IMR-90 (cell line): ENCODE results near the gene WFDC9. TPM values are rescaled to one million over a fixed set of nuclear protein-coding genes. Genes with fewer than 3 reads are reported as not detected.

Experiments used
- ATAC-seq: fragments of 200-7000 bp; cut with Tn5 transposase; 2 replicates; pipeline ENCODE4 v1.9.1; 2020; ENCODE audit warnings: low read depth, mild to moderate bottlenecking, moderate library complexity
- BruUV-seq: library from RNA; stranded (reverse); fragments of 400-500 nt; replicated peaks from 2 replicates; lab custom pipeline; 2021; lab: Mats Ljungman, UMichigan
- CTCF ChIA-PET: fragments of 300-600 bp; formaldehyde crosslinking; extraction: SDS; loops from one replicate; lab custom pipeline; 2021; ENCODE audit warnings: antibody characterized with exemption; lab: Yijun Ruan, JAX
- POLR2A ChIA-PET: fragments of 300-600 bp; sonication (Branson Sonifier 250); formaldehyde crosslinking; loops from one replicate; lab custom pipeline; 2022; ENCODE audit warnings: antibody characterized with exemption; ENCODE audit not compliant: unreplicated experiment; lab: Charles Lee
- DNase-seq: peaks from one replicate; pipeline ENCODE4 v3.0.0; 2013
- H2AFZ ChIP-seq: replicated peaks from 2 replicates; pipeline ENCODE3; 2013; ENCODE audit warnings: low read length, mild to moderate bottlenecking; ENCODE audit not compliant: poor library complexity
- H2AK5ac ChIP-seq: 2 replicates; pipeline ENCODE4 v1.6.1; 2013; ENCODE audit warnings: low read depth, low read length, inconsistent platforms
- H2AK9ac ChIP-seq: replicated peaks from 2 replicates; pipeline ENCODE3; 2013; ENCODE audit warnings: mild to moderate bottlenecking, low read depth, low read length, moderate library complexity; ENCODE audit not compliant: poor library complexity
- H2BK120ac ChIP-seq: 2 replicates; pipeline ENCODE4 v1.6.1; 2013; ENCODE audit warnings: low read depth, low read length, inconsistent platforms
- H2BK15ac ChIP-seq: 3 replicates; pipeline ENCODE4 v1.6.1; 2013; ENCODE audit warnings: low read depth, low read length, inconsistent platforms
- H2BK20ac ChIP-seq: 2 replicates; pipeline ENCODE4 v1.6.1; 2013; ENCODE audit warnings: low read depth, mild to moderate bottlenecking, inconsistent platforms, low read length, moderate library complexity
- H2BK5ac ChIP-seq: 2 replicates; pipeline ENCODE4 v1.6.1; 2013; ENCODE audit warnings: mild to moderate bottlenecking, low read depth, low read length, inconsistent platforms; ENCODE audit not compliant: poor library complexity, severe bottlenecking
- H3K14ac ChIP-seq: replicated peaks from 2 replicates; pipeline ENCODE4 v1.6.1; 2013; ENCODE audit warnings: low read depth, low read length, inconsistent platforms
- H3K18ac ChIP-seq: 2 replicates; pipeline ENCODE4 v1.6.1; 2013; ENCODE audit warnings: low read depth, low read length, control low read depth
- H3K23ac ChIP-seq: 2 replicates; pipeline ENCODE4 v1.6.1; 2013; ENCODE audit warnings: low read depth, low read length, inconsistent platforms
- H3K27ac ChIP-seq: 2 replicates; pipeline ENCODE4 v1.5.1; 2013; ENCODE audit warnings: mild to moderate bottlenecking, control low read depth, low read length; ENCODE audit not compliant: insufficient read depth
- H3K27me3 ChIP-seq: 2 replicates; pipeline ENCODE4 v1.6.1; 2013; ENCODE audit warnings: low read length; ENCODE audit not compliant: control insufficient read depth, insufficient read depth
- H3K36me3 ChIP-seq: 2 replicates; pipeline ENCODE4 v1.6.1; 2013; ENCODE audit warnings: low read length, mixed read lengths; ENCODE audit not compliant: control insufficient read depth, insufficient read depth
- H3K4ac ChIP-seq: 2 replicates; pipeline ENCODE4 v1.6.1; 2013; ENCODE audit warnings: low read depth, low read length, inconsistent platforms
- H3K4me1 ChIP-seq: 2 replicates; pipeline ENCODE4 v1.6.1; 2013; ENCODE audit warnings: low read length, mixed read lengths; ENCODE audit not compliant: control insufficient read depth, insufficient read depth
- H3K4me2 ChIP-seq: 2 replicates; pipeline ENCODE4 v1.6.1; 2013; ENCODE audit warnings: low read depth, mild to moderate bottlenecking, control low read depth, low read length, moderate library complexity
- H3K4me3 ChIP-seq: 2 replicates; pipeline ENCODE4 v1.5.1; 2013; ENCODE audit warnings: low read depth, mild to moderate bottlenecking, control low read depth, low read length, moderate library complexity; ENCODE audit not compliant: insufficient read depth
- H3K56ac ChIP-seq: 2 replicates; pipeline ENCODE4 v1.6.1; 2013; ENCODE audit warnings: low read length, inconsistent platforms; ENCODE audit not compliant: insufficient read depth; ENCODE audit errors: extremely low read depth
- H3K79me1 ChIP-seq, 2 experiments: 2 replicates each; pipeline ENCODE4 v1.6.1; 2013; ENCODE audit warnings: low read length in 2 of 2, inconsistent platforms in 1 of 2, low read depth in 1 of 2
- H3K9ac ChIP-seq: 2 replicates; pipeline ENCODE4 v1.6.1; 2013; ENCODE audit warnings: low read depth, low read length, control low read depth
- H3K9me1 ChIP-seq: 2 replicates; pipeline ENCODE4 v1.6.1; 2013; ENCODE audit warnings: low read length, inconsistent platforms; ENCODE audit not compliant: insufficient read depth
- H3K9me3 ChIP-seq: 2 replicates; pipeline ENCODE4 v1.6.1; 2013; ENCODE audit warnings: low read length; ENCODE audit not compliant: control insufficient read depth, insufficient read depth
- H4K20me1 ChIP-seq: 2 replicates; pipeline ENCODE4 v1.6.1; 2013; ENCODE audit warnings: low read length, inconsistent platforms; ENCODE audit not compliant: insufficient read depth
- H4K5ac ChIP-seq: 2 replicates; pipeline ENCODE4 v1.6.1; 2013; ENCODE audit warnings: mild to moderate bottlenecking, low read depth, low read length, control low read depth
- H4K8ac ChIP-seq, 2 experiments: 2 replicates each; pipeline ENCODE4 v1.6.1; 2013; ENCODE audit warnings: low read depth in 2 of 2, low read length in 2 of 2, control low read depth in 1 of 2, inconsistent platforms in 1 of 2
- H4K91ac ChIP-seq: 2 replicates; pipeline ENCODE4 v1.6.1; 2013; ENCODE audit warnings: low read depth, low read length, inconsistent platforms; ENCODE audit not compliant: insufficient read depth
- CTCF ChIP-seq: conservative IDR thresholded peaks from 2 replicates; pipeline ENCODE4 v1.5.1; 2012; ENCODE audit warnings: mild to moderate bottlenecking, low read depth, low read length, improper control_type of control experiment
- MAFK ChIP-seq: IDR thresholded peaks from 2 replicates; pipeline ENCODE4 v1.6.1; 2012; ENCODE audit warnings: low read depth, low read length, improper control_type of control experiment
- RAD21 ChIP-seq: IDR thresholded peaks from 2 replicates; pipeline ENCODE4 v1.6.1; 2012; ENCODE audit warnings: low read length, improper control_type of control experiment
- RCOR1 ChIP-seq: IDR thresholded peaks from 2 replicates; pipeline ENCODE4 v1.6.1; 2012; ENCODE audit warnings: mild to moderate bottlenecking, low read length, improper control_type of control experiment; ENCODE audit not compliant: insufficient replicate concordance
- WGBS, 2 experiments: methylation state at CpG; one replicate each; pipeline versions ENCODE4 v1.1.5 to v1.1.7; 2013; ENCODE audit warnings: missing lambda C conversion rate in 2 of 2; ENCODE audit not compliant: insufficient read length in 1 of 2; ENCODE audit errors: extremely low coverage in 2 of 2; 5-methylcytosine and 5-hydroxymethylcytosine counted together
- dilution Hi-C: fragments of 300-500 bp; cut with HindIII; formaldehyde crosslinking; loops from one replicate; pipeline ENCODE4 v1.14.3; 2018; ENCODE audit warnings: low sequenced_read_pairs; ENCODE audit not compliant: unreplicated experiment
- in situ Hi-C: fragments of 300-500 bp; cut with MboI; formaldehyde crosslinking; loops from 3 replicates; pipeline ENCODE4 v1.14.3; 2019; ENCODE audit warnings: low sequenced_read_pairs, inconsistent platforms, mixed read lengths
- intact Hi-C: fragments of 100-400 bp; cut with micrococcal nuclease; formaldehyde crosslinking; loops from 2 replicates; pipeline ENCODE4 v1.10.0; 2022
- polyA plus RNA-seq, 3 experiments: library from polyadenylated mRNA; depleted of rRNA; stranded (reverse); fragments of >200 nt; gene quantifications; 2 replicates each; pipeline ENCODE4 v1.2.3, GENCODE V29; 2012; ENCODE audit warnings: low replicate concordance in 1 of 3
- total RNA-seq: library from RNA; depleted of rRNA; stranded (reverse); fragments of >200 nt; gene quantifications from 2 replicates; pipeline ENCODE4 v1.2.3, GENCODE V29; 2012

Gene WFDC9
- total and polyA plus RNA-seq, 2 of the 4 experiments (the other 2 are of a cell fraction) = not detected

- Histone ChIP-seq H4K8ac (no peak within 1 kb of the TSS), H3K56ac (no peak within 1 kb of the TSS), H3K79me1 (no peaks in the 10 kb centered on the region), H2BK120ac (no peak within 1 kb of the TSS), H3K23ac (no peak within 1 kb of the TSS), H2AK9ac (no peak within 1 kb of the TSS), H3K18ac (no peak within 1 kb of the TSS), H4K20me1 (no peaks in the 10 kb centered on the region), H3K4me1 (no peaks in the 10 kb centered on the region), H3K9me1 (no peaks in the 10 kb centered on the region), H2BK15ac (no peak within 1 kb of the TSS), H2AFZ (peak within 1 kb of the TSS; percentile 67), H2BK20ac (no peak within 1 kb of the TSS), H3K9me3 (no peaks in the 10 kb centered on the region), H3K9ac (no peak within 1 kb of the TSS), H3K4me3 (no peak within 1 kb of the TSS), H4K91ac (no peak within 1 kb of the TSS), H3K14ac (no peak within 1 kb of the TSS), H3K36me3 (no peaks in the 10 kb centered on the region), H3K4me2 (no peak within 1 kb of the TSS), H2BK5ac (no peak within 1 kb of the TSS), H3K27ac (no peak within 1 kb of the TSS), H2AK5ac (no peak within 1 kb of the TSS), H4K5ac (no peak within 1 kb of the TSS), H3K4ac (no peak within 1 kb of the TSS), H3K27me3 (no peaks in the 10 kb centered on the region)
- BruUV-seq = no TSS peak
- peak; percentile 97 for ATAC-seq
- ChIA-PET POLR2A (no interaction called here), CTCF (interaction anchor here (0.6 to 1.5 kb wide), 7 partner anchors 9 to 46 kb away, joined by 3 to 8 read pairs (median 4); no protein-coding TSS in a partner anchor)
- TF ChIP-seq RCOR1 (no peak), RAD21 (peak; percentile 43), CTCF (peak; percentile 51), MAFK (no peak)
- no CpG with 5 or more reads among the region's 9 CpGs for WGBS, 2 experiments
- dilution Hi-C loops (no loop called here), in situ Hi-C loops (no loop called here), intact Hi-C loops (no loop called here)
- peak; percentile 49 for DNase-seq
Observed at GRCh38 chr20:45629496-45630100, 1.5 kb downstream of the WFDC9 start, which contains the start of gene WFDC10A. Gene WFDC10A, plus strand, starts transcription at chr20:45629739. Its CDS starts 75 bp downstream, at chr20:45629814.
